GM18873 (cell line): ENCODE measurements around the gene MEIS3.
"Not testable (repeated sequence)": the region's sequence is repeated elsewhere in the genome, so short reads cannot be mapped to it uniquely, and the experiment has no call there.

Experiments
- ATAC-seq: cut with Tn5 transposase; IDR thresholded peaks from one replicate; pipeline ENCODE4 v1.9.1; 2021; ENCODE audit warnings: mild to moderate bottlenecking, moderate library complexity, moderate number of reproducible peaks; ENCODE audit not compliant: unreplicated experiment, low FRiP score

MEIS3 gene

GRCh38 chr19:47390533-47391488 lies 28.5 kb downstream of the MEIS3 start:
- ATAC-seq = no peak

DNA sequence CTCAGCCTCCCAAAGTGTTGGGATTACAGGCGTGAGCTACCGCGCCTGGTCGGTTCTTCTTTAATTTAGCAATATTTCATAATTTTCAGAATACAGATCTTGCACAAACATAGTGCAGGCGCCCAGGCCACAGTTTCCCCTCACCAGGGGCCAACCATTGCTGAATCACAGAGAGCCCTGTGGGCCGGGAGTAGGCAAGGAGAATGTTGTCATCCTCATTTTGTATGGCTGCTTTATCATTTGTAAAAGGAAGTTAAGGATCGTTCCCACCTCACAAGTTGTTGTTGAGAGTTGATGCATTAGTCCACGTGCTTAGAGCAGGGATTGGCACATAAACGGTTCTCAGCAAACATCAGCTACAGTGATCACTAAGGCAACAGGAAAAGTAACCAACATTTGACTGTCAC lies 30.2 kb downstream of the MEIS3 start:
- no peak for ATAC-seq

- ATAC-seq = not testable (repeated sequence)
Measured at GRCh38 chr19:47388721-47389120, 30.6 kb downstream of the MEIS3 start.

DNA sequence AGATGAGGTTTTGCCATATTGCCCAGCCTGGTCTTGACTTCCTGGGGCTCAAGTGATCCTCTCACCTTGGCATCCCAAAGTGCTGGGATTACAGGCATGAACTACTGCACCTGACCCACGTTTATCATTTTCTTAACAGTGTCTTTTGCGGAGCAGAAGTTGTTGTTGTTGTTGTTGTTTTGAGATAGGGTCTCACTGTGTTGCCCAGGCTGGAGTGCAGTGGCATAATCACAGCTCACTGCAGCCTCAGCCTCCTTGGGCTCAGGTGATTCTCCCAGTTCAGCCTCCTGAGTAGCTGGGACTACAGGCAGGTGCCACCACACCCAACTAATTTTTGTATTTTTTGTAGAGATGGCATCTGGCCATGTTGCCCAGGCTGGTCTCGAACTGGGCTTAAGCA lies 31.7 kb downstream of the MEIS3 start:
- not testable (repeated sequence) for ATAC-seq

- ATAC-seq = not testable (repeated sequence)
Measured at GRCh38 chr19:47386582-47386981, 32.7 kb downstream of the MEIS3 start.

DNA sequence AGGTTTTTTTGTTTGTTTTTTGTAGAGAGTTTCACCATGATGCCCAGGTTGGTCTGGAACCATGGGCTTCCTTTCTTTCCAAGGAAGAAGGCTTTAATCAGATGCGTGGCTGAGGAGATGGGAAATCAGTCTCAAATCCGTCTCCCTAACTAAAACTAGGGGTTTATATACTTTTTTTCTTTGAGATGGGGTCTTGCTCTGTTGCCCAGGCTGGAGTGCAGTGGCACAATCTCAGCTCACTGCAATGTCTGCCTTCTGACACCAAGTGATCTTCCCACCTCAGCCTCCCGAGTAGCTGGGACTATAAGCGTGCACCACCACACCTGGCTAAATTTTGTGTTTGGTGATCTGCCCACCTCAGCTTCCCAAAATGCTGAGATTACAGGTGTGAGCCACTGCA lies 34.8 kb downstream of the MEIS3 start:
- not testable (repeated sequence) for ATAC-seq

GRCh38 chr19:47383890-47384289 lies 35.4 kb downstream of the MEIS3 start:
- not testable (repeated sequence) for ATAC-seq

- ATAC-seq = no peak
Measured at GRCh38 chr19:47381653-47382279, 37.6 kb downstream of the MEIS3 start.

- no peak for ATAC-seq
Measured at GRCh38 chr19:47381121-47381520, 38.2 kb downstream of the MEIS3 start.

DNA sequence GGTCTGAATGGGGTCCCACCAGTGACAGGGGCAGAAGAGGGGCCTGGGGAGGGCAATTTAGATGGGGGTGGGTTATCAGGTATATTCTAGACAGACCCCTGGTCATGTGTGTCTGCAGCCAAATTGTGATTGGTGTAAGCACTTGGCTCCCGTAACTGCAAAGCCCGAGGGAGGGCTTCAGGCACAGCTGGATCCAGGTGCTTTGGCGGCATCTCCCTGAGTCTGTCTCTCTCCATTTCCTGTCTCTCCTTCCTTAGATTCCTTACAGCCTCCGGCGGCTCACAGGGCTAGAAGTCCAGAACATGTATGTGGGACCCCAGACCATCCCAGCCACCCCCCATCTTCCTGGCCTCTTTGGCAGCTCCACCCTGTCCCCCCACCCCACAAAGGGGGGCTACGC lies 38.8 kb downstream of the MEIS3 start:
- ATAC-seq = no peak

- no peak for ATAC-seq
Measured at GRCh38 chr19:47379381-47379938, 39.9 kb downstream of the MEIS3 start.

- ATAC-seq = no peak
Measured at GRCh38 chr19:47378246-47378645, 41.1 kb downstream of the MEIS3 start.

DNA sequence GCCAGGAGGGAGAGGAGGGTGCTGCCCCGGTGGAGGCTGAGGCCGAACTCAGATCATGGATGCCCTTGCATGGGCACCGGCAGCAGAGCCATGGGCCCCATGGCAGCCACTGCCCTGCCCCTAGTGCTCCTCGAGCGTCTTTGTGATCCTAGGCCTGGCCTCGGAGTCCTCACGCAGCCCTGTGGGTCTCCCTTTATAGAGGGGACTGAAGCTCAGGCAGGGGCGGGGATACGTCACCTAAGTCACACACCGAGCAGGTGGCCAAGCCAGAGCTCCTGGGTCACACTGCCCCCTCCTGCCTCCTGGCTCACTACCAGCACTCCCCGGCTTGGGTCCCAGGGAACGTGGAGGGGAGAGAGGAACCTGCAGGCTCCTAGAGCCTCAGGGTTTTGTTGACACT lies 41.5 kb downstream of the MEIS3 start:
- no peak for ATAC-seq

DNA sequence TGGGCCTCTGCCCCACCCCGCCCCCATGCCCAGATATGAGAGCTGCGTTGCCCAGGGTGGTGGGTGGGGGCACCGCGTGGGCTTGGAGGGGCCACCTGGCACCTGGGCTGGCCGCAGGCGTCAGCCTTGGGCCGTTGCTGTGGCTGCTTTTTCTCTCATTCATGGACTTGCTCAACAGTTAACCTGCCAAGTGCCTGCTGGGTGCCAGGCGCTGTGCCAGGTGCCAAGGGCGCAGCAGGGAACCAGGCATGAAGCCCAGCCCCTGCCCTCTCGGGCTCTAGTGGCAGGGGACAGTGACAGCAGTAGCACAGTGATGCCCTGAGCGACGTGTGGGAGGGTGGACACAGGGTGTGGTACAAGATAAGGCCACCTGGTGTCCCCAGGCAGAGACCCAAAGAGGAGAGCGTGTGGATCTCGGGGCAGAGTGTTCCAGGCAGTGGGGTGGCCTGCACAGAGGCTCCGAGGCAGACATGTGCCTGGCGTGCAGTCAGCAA lies 42.1 kb downstream of the MEIS3 start:
- no peak for ATAC-seq

- ATAC-seq = no peak
Measured at GRCh38 chr19:47376589-47377144, 42.7 kb downstream of the MEIS3 start.

- no peak for ATAC-seq
Measured at GRCh38 chr19:47375694-47376588, 43.4 kb downstream of the MEIS3 start.

DNA sequence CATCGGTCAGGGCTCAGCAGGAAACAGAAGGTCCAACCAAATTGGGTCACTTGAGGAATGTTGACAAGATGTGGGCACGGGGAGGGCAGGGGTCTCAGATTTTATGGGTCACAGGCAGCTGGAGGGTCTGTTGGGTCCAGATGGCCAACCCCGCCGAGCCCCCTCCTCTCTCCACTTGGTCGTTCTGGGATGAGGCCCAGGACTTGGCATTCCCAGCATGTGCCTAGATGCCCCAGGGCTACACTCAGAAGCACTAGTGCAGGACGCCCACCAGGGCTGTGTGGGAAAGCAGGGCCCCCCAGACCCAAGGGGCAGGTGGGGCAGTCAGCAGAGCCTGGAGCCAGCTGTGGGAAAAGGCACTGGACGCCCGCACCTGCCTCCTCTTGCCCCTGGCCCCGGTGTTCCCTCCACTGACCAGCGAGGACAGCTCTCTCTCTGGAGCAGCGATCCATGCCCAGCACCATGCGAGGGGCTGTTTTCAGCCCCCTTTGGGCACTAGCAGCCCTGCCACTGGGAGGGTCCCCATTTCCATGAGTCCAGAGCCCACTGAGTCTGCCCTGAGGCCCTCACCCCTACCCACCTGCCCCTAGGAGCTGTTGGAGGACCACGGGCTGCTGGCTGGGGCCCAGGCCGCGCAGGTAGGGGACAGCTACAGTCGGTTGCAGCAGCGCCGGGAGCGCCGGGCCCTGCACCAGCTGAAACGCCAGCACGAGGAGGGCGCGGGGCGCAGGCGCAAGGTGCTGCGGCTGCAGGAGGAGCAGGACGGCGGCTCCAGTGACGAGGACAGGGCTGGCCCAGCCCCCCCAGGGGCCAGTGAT lies 44.2 kb downstream of the MEIS3 start:
- no peak for ATAC-seq

DNA sequence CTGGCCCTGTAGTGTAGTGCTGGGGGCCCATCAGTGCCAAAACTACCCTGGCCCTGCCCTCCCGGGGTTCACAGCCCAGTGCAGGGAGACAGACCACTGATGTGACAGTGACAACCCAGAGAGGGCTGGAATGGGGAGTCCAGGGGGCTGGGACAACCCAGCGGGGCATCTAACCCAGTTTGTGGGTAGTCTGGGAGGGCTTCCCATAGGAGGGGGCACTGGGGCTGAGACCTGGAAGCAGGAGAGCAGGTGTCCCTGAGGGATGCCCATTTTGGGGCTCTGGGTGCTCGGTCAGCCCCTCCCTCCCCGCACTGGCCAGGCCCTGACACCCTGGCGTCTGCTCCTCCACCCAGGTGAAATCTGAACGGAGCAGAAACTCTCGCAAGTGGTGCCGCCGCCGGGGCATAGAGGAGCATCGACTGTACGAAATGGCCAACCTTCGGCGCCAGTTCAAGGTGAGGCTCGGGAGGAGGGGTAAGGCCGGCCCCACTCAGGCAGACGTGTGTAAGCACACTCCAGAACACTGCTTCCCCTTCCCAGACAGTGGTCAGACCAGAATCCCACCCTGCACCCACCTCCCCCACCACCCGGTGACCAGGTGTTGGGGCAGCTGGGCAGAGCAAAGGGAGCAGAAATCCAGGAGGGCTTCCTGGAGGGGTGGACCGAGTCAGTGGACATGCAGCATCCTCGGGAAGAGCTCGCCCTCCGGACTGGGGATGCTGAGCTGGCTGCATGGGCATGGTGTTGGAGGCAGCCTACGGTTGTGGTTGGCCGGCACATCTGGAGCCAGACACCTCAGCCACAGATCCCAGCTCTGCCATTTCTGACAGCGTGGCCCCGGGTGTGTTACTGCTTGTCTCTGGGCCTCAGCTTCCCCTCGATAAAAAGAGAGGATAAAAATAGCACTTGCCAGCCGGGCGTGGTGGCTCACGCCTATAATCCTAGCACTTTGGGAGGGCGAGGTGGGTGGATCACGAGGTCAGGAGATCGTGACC lies 45.8 kb downstream of the MEIS3 start:
- ATAC-seq = no peak
